AG04449 (cell line): Measurements from ENCODE around the gene RPS6KB1.
"Not testable (repeated sequence)": the region's sequence is repeated elsewhere in the genome, so short reads cannot be mapped to it uniquely, and the experiment has no call there.

Experiments used
- CTCF ChIA-PET: fragments of 350-600 bp; formaldehyde crosslinking; extraction: SDS; loops from one replicate; lab custom pipeline; 2021; ENCODE audit warnings: antibody characterized with exemption; lab: Yijun Ruan, JAX
- POLR2A ChIA-PET: fragments of 400-600, 350-600 bp; formaldehyde crosslinking; extraction: SDS; loops from one replicate; lab custom pipeline; 2020; ENCODE audit warnings: antibody characterized with exemption, inconsistent platforms; lab: Yijun Ruan, JAX
- DNase-seq: peaks from one replicate; pipeline ENCODE4 v3.0.0-alpha.2; 2010; ENCODE audit warnings: low read depth, low spot score
- H3K4me3 ChIP-seq: 2 replicates; pipeline ENCODE4 v1.5.1; 2011; ENCODE audit warnings: low read depth, mild to moderate bottlenecking, control low read depth, low read length
- CTCF ChIP-seq: IDR thresholded peaks from one replicate; pipeline ENCODE4 v1.5.1; 2011; ENCODE audit warnings: mild to moderate bottlenecking, moderate library complexity, low read length, control low read depth, inconsistent platforms; ENCODE audit not compliant: insufficient read depth; ENCODE audit errors: missing control alignments

RPS6KB1 gene

GRCh38 chr17:59954856-59955255, 61.9 kb downstream of the RPS6KB1 start:
- POLR2A ChIA-PET, result interaction anchor here (1.1 kb wide), 1 partner anchor 10 kb away, joined by 5 read pairs; the partner anchor contains the start of gene RNFT1
- H3K4me3 ChIP-seq, result no peak overlapping the region
- CTCF ChIA-PET, result interaction anchor here (1.0 to 2.1 kb wide), 2 partner anchors 41 to 82 kb away, joined by 4 to 5 read pairs; no protein-coding TSS in a partner anchor
- no peak for DNase-seq
- TF ChIP-seq CTCF, result no peak

GRCh38 chr17:59959574-59959973, 66.7 kb downstream of the RPS6KB1 start:
- DNase-seq, H3K4me3 ChIP-seq, POLR2A ChIA-PET, CTCF ChIA-PET: not testable (repeated sequence)

- ChIA-PET POLR2A (no interaction called here), CTCF (interaction anchor here (1.3 kb wide), 1 partner anchor 73 kb away, joined by 5 read pairs; no protein-coding TSS in a partner anchor)
Measured at GRCh38 chr17:59962739-59963318, 69.9 kb downstream of the RPS6KB1 start.

GRCh38 chr17:59963738-59964481, 71.0 kb downstream of the RPS6KB1 start:
- no peak for DNase-seq
- no peak for TF ChIP-seq CTCF
- ChIA-PET CTCF (interaction anchor here (0.7 to 1.8 kb wide), 4 partner anchors 49 to 73 kb away, joined by 3 to 5 read pairs (median 4); no protein-coding TSS in a partner anchor), POLR2A (interaction anchor here (1.2 to 1.4 kb wide), 2 partner anchors 10 to 13 kb away, joined by 5 read pairs; no protein-coding TSS in a partner anchor)
- peak overlapping the region; percentile 97 for H3K4me3 ChIP-seq

More at GRCh38 chr17:59962739-59963318, 69.9 kb downstream of the RPS6KB1 start:
- TF ChIP-seq CTCF, result no peak
- DNase-seq, result no peak
- H3K4me3 ChIP-seq, result no peak overlapping the region

- no peak for DNase-seq
- CTCF ChIA-PET, result interaction anchor here (0.9 to 1.8 kb wide), 2 partner anchors 50 to 69 kb away, joined by 3 to 5 read pairs; no protein-coding TSS in a partner anchor
- POLR2A ChIA-PET, result interaction anchor here (0.7 to 1.4 kb wide), 3 partner anchors 11 to 114 kb away, joined by 3 to 5 read pairs (median 5); no protein-coding TSS in a partner anchor
- TF ChIP-seq CTCF, result no peak
- H3K4me3 ChIP-seq, result peak within 1 kb of the TSS; percentile 97
Measured at GRCh38 chr17:59964482-59965328, 71.8 kb downstream of the RPS6KB1 start, which contains the start of gene RNFT1. Gene RNFT1, minus strand, starts transcription at chr17:59964740. Its CDS starts 77 bp downstream, at chr17:59964663.

GRCh38 chr17:59971771-59972170, 78.8 kb downstream of the RPS6KB1 start:
- POLR2A ChIA-PET, H3K4me3 ChIP-seq, DNase-seq, CTCF ChIA-PET: not testable (repeated sequence)
